ENCODE data around the gene B4GALT5. TPM values are rescaled to one million over a fixed set of nuclear protein-coding genes. Genes with fewer than 3 reads are reported as not detected.

Gene B4GALT5
- polyA plus RNA-seq, 1 of the 3 experiments (the other 2 are of a cell fraction) = 35.1 TPM

DNA sequence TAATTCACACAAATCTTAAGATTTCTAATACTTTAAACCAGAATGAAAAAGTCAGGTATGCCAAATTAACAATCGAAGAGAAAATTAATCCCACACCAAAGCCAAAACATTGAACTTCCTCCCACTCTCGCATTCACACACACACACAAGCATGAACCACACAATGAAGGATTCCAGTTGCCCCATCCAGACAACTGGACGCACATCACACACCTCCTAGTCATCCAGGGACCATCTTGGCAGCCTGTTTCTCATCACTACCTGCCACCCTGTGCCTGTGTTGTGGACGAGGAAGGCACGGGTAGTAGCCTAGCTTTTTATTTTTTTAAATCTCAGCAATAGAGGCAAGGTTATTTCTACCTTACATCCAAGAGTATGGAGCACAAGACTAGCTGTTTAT lies 15.2 kb downstream of the B4GALT5 start:
- Histone ChIP-seq H3K27ac (ENCODE audit: low read depth in 2 of 2, low read length in 1 of 2) (peak overlapping the region in 1 of 2 experiments; percentile 80; a peak in 2 of 4 replicates), H3F3A (replicated peaks; ENCODE audit: insufficient read depth) (peaks cover 17% of the 10 kb centered on the region), H3K27me3 (ENCODE audit: insufficient read depth) (no peaks in the 10 kb centered on the region), H4K20me1 (ENCODE audit: insufficient read depth) (peaks cover 54% of the 10 kb centered on the region), H3K79me2 (ENCODE audit: insufficient read depth) (peaks cover 98% of the 10 kb centered on the region), H3K4me2 (0 out of 2 replicates have a peak overlapping the region, but pooled peaks have one; percentile 7), H3K9me2 (no peaks in the 10 kb centered on the region), H3K36me3 (replicated peaks in 1 of 2; ENCODE audit: control insufficient read depth in 1 of 2, insufficient read depth in 2 of 2, low read length in 1 of 2) (no peaks in the 10 kb centered on the region), H2AFZ (ENCODE audit: low read depth) (no peak overlapping the region), H3K4me1 (ENCODE audit: control insufficient read depth in 1 of 2, insufficient read depth in 2 of 2, low read depth in 1 of 2, low read length in 1 of 2) (peaks cover 23 to 37% of the 10 kb centered on the region in 2 experiments; a peak in 3 of 4 replicates), H3K4me3 (ENCODE audit: low read depth in 2 of 2, low read length in 1 of 2) (no peak overlapping the region), H3K9ac (no peak overlapping the region), H3K9me3 (no peaks in the 10 kb centered on the region)
- CTCF ChIA-PET = interaction anchor here (1.2 to 1.4 kb wide), 2 partner anchors 90 to 147 kb away, joined by 3 to 4 read pairs; no protein-coding TSS in a partner anchor
- POLR2A ChIA-PET = no interaction called here
- 79% methylated on average over 5 of the region's 5 CpGs for WGBS (ENCODE audit: low lambda C conversion rate)
- peak; percentile 50; the same call in 1 of the 2 replicates for TF ChIP-seq TCF12 (IDR thresholded peaks at IDR 0.05)
- no peak for TF ChIP-seq MXI1 (IDR thresholded peaks at IDR 0.05; ENCODE audit: low read depth, low read length)
- DNase-seq = no peak

DNA sequence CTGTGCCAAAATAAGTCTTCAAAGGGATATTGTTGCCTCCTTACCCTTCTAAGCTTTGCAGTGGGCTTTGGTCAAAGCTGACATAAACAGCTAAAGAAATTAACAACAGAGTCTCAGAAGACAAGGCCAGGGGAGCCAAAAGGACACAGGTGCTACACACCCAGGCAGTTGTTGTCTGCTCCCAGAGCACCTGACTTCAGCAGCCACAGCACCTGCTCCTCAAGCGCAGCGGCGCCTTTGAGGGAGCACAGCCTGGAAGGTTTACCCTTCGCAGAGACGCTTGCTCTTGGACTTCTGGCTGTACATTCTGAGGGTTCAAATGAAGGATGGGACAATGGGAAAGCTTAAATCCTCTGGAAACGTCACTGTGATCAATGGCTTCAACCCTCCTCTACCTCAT lies 16.6 kb downstream of the B4GALT5 start:
- TF ChIP-seq POLR2AphosphoS5 (IDR thresholded peaks at IDR 0.05; ENCODE audit: low read depth, low read length) = no peak
- Histone ChIP-seq H3F3A (replicated peaks; ENCODE audit: insufficient read depth) (peaks cover 17% of the 10 kb centered on the region), H4K20me1 (ENCODE audit: insufficient read depth) (peaks cover 68% of the 10 kb centered on the region), H3K4me3 (ENCODE audit: low read depth in 2 of 2, low read length in 1 of 2) (no peak overlapping the region), H3K79me2 (ENCODE audit: insufficient read depth) (peaks cover 98% of the 10 kb centered on the region), H2AFZ (ENCODE audit: low read depth) (no peak overlapping the region), H3K4me2 (no peak overlapping the region), H3K36me3 (replicated peaks in 1 of 2; ENCODE audit: control insufficient read depth in 1 of 2, insufficient read depth in 2 of 2, low read length in 1 of 2) (no peaks in the 10 kb centered on the region), H3K9me2 (no peaks in the 10 kb centered on the region), H3K9me3 (no peaks in the 10 kb centered on the region), H3K27me3 (ENCODE audit: insufficient read depth) (no peaks in the 10 kb centered on the region), H3K4me1 (ENCODE audit: control insufficient read depth in 1 of 2, insufficient read depth in 2 of 2, low read depth in 1 of 2, low read length in 1 of 2) (peaks cover 23 to 34% of the 10 kb centered on the region in 2 experiments; a peak in 3 of 4 replicates), H3K9ac (no peak overlapping the region), H3K27ac (ENCODE audit: low read depth in 2 of 2, low read length in 1 of 2) (no peak overlapping the region)
- CTCF ChIA-PET = interaction anchor here (0.9 to 1.3 kb wide), 3 partner anchors 13 to 191 kb away, joined by 3 read pairs; no protein-coding TSS in a partner anchor
- POLR2A ChIA-PET = no interaction called here
- DNase-seq = no peak
- 97% methylated on average over 6 of the region's 6 CpGs for WGBS (ENCODE audit: low lambda C conversion rate)

DNA sequence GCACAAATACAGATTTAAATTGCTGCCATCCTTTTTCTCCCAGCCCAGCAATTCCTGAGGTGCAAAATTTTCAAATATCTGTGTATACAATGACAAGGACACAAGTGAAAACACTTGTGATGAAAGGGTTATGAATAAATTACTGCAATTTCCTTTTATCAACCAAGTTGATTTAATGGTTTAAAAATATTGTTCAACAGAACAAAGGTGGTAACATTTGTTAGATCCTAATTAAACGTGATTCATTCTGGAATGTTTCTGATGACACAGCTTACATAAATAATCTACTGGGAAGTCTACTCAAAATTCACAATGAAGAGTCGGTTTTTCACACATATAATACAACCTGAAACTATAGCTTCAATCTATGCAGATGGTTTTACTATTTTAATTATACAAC lies 17.1 kb downstream of the B4GALT5 start:
- POLR2A ChIA-PET = no interaction called here
- H3K4me1 ChIP-seq (ENCODE audit: control insufficient read depth in 1 of 2, insufficient read depth in 2 of 2, low read depth in 1 of 2, low read length in 1 of 2) = peaks cover 20 to 34% of the 10 kb centered on the region in 2 experiments

More for the DNA sequence above, 17.1 kb downstream of the B4GALT5 start:
- 0 out of 2 replicates have a peak overlapping the region, but pooled peaks have one; percentile 34 for H3K4me2 ChIP-seq
- TF ChIP-seq MEF2A (IDR thresholded peaks at IDR 0.05; ENCODE audit: borderline replicate concordance, low read depth) (no peak), NRF1 (IDR thresholded peaks at IDR 0.05; ENCODE audit: low read depth, low read length) (no peak), TCF12 (IDR thresholded peaks at IDR 0.05) (no peak), POLR2AphosphoS5 (IDR thresholded peaks at IDR 0.05; ENCODE audit: low read depth, low read length) (no peak), GABPA (IDR thresholded peaks at IDR 0.05; ENCODE audit: low read depth) (no peak), YY1 (IDR thresholded peaks at IDR 0.05; ENCODE audit: low read depth) (no peak), SIN3A (IDR thresholded peaks at IDR 0.05; ENCODE audit: borderline replicate concordance, low read depth, low read length) (no peak), EP300 (IDR thresholded peaks at IDR 0.05; ENCODE audit: borderline replicate concordance in 1 of 2, low read depth in 1 of 2, low read length in 1 of 2) (no peak), RAD21 (IDR thresholded peaks at IDR 0.05; ENCODE audit: low read length) (no peak), CHD2 (IDR thresholded peaks at IDR 0.05; ENCODE audit: low read length, partially characterized antibody) (no peak), GATA2 (CRISPR knock-in tag; IDR thresholded peaks at IDR 0.05) (no peak), FOSL2 (IDR thresholded peaks at IDR 0.05; ENCODE audit: borderline replicate concordance, low read depth) (no peak), RFX5 (IDR thresholded peaks at IDR 0.05; ENCODE audit: low read length) (no peak)
- TF ChIP-seq, protein P1, sequence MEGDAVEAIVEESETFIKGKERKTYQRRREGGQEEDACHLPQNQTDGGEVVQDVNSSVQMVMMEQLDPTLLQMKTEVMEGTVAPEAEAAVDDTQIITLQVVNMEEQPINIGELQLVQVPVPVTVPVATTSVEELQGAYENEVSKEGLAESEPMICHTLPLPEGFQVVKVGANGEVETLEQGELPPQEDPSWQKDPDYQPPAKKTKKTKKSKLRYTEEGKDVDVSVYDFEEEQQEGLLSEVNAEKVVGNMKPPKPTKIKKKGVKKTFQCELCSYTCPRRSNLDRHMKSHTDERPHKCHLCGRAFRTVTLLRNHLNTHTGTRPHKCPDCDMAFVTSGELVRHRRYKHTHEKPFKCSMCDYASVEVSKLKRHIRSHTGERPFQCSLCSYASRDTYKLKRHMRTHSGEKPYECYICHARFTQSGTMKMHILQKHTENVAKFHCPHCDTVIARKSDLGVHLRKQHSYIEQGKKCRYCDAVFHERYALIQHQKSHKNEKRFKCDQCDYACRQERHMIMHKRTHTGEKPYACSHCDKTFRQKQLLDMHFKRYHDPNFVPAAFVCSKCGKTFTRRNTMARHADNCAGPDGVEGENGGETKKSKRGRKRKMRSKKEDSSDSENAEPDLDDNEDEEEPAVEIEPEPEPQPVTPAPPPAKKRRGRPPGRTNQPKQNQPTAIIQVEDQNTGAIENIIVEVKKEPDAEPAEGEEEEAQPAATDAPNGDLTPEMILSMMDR (IDR thresholded peaks at IDR 0.05) = no peak
- TF ChIP-seq, protein P2, sequence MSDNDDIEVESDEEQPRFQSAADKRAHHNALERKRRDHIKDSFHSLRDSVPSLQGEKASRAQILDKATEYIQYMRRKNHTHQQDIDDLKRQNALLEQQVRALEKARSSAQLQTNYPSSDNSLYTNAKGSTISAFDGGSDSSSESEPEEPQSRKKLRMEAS (IDR thresholded peaks at IDR 0.05; ENCODE audit: low read depth) = no peak
- TF ChIP-seq, protein P3, sequence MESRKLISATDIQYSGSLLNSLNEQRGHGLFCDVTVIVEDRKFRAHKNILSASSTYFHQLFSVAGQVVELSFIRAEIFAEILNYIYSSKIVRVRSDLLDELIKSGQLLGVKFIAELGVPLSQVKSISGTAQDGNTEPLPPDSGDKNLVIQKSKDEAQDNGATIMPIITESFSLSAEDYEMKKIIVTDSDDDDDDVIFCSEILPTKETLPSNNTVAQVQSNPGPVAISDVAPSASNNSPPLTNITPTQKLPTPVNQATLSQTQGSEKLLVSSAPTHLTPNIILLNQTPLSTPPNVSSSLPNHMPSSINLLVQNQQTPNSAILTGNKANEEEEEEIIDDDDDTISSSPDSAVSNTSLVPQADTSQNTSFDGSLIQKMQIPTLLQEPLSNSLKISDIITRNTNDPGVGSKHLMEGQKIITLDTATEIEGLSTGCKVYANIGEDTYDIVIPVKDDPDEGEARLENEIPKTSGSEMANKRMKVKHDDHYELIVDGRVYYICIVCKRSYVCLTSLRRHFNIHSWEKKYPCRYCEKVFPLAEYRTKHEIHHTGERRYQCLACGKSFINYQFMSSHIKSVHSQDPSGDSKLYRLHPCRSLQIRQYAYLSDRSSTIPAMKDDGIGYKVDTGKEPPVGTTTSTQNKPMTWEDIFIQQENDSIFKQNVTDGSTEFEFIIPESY (IDR thresholded peaks at IDR 0.05; ENCODE audit: borderline replicate concordance, low read depth) = no peak
- CTCF ChIA-PET = interaction anchor here (0.9 to 1.3 kb wide), 4 partner anchors 14 to 192 kb away, joined by 3 to 4 read pairs (median 3); partner anchors contain the start of gene SLC9A8
- no peak overlapping the region for H3K27ac ChIP-seq (ENCODE audit: low read depth in 2 of 2, low read length in 1 of 2)
- peaks cover 17% of the 10 kb centered on the region for H3F3A ChIP-seq (replicated peaks; ENCODE audit: insufficient read depth)
- H3K36me3 ChIP-seq (replicated peaks in 1 of 2; ENCODE audit: control insufficient read depth in 1 of 2, insufficient read depth in 2 of 2, low read length in 1 of 2) = no peaks in the 10 kb centered on the region
- no peaks in the 10 kb centered on the region for H3K27me3 ChIP-seq (ENCODE audit: insufficient read depth)
- H3K9me3 ChIP-seq = no peaks in the 10 kb centered on the region
- peaks cover 98% of the 10 kb centered on the region for H3K79me2 ChIP-seq (ENCODE audit: insufficient read depth)
- 71% methylated on average over 2 of the region's 2 CpGs for WGBS (ENCODE audit: low lambda C conversion rate)
- no peak overlapping the region for H3K4me3 ChIP-seq (ENCODE audit: low read depth in 2 of 2, low read length in 1 of 2)
- H4K20me1 ChIP-seq (ENCODE audit: insufficient read depth) = peaks cover 73% of the 10 kb centered on the region
- H3K9me2 ChIP-seq = no peaks in the 10 kb centered on the region
- no peak for DNase-seq
- H2AFZ ChIP-seq (ENCODE audit: low read depth) = no peak overlapping the region
- no peak overlapping the region for H3K9ac ChIP-seq

Measured in SK-N-SH (cell line).